HG02852 (cell line): ENCODE measurements around the gene CWF19L2.
A peak's percentile ranks its signal among the peaks of the same experiment; 100 is the strongest.
"Not testable (repeated sequence)": the region's sequence is repeated elsewhere in the genome, so short reads cannot be mapped to it uniquely, and the experiment has no call there.

Experiments used
- ATAC-seq: cut with Tn5 transposase; IDR thresholded peaks from one replicate; pipeline ENCODE4 v1.9.1; 2021; ENCODE audit warnings: mild to moderate bottlenecking, moderate library complexity; ENCODE audit not compliant: unreplicated experiment

The CWF19L2 gene

GRCh38 chr11:107457558-107458271, at the start of gene CWF19L2:
Gene CWF19L2 (minus strand): TSS chr11:107457825. CDS start chr11:107457816, 9 bp downstream.
- ATAC-seq: peak; percentile 97

DNA sequence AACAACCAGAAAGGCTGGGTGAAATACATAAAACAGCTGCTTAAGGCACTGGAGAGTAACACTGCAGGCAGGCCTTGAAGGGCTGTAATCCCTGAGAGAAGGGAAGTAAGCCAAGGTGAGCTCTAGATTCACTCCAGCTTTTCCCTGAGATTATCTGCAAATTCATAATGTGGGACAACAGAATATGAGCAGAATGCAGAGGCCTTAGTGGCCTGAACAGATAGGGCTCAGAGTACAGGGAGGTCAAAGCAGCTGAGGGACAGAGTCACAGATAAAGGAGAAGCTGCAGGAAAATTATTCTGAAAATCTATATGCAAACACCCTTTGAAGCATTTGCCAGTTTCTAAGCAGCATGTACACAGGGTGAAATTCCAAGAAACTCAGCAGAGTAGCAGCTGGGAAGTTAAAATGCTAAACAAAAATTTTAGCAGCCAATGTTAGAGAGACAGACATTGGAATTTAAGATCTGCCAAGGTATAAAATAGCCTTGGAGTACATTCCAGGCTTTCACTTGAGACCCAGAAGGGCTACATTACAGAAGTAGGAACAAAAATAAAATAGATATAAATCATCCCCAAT, 48.1 kb upstream of the CWF19L2 start:
- ATAC-seq: no peak

GRCh38 chr11:107504981-107505380, 47.4 kb upstream of the CWF19L2 start:
- ATAC-seq: no peak

- no peak for ATAC-seq
Measured at GRCh38 chr11:107501713-107502112, 44.1 kb upstream of the CWF19L2 start.

DNA sequence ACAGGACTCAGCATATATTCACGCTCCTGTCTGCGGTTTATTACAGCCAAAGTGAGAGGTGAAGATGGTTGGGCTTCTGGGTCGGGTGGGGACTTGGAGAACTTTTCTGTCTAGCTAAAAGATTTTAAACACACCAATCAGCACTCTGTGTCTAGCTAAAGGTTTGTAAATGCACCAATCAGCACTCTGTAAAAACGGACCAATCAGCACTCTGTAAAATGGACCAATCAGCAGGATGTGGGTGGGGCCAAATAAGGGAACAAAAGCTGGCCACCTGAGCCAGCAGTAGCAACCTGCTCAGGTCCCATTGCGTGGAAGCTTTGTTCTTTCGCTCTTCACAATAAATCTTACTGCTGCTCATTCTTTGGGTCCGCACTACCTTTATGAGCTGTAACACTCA, 39.7 kb upstream of the CWF19L2 start:
- not testable (repeated sequence) for ATAC-seq

GRCh38 chr11:107496011-107496410, 38.4 kb upstream of the CWF19L2 start:
- no peak for ATAC-seq

GRCh38 chr11:107494055-107494454, 36.4 kb upstream of the CWF19L2 start:
- ATAC-seq: no peak

GRCh38 chr11:107493117-107493516, 35.5 kb upstream of the CWF19L2 start:
- no peak for ATAC-seq

- ATAC-seq: no peak
Measured at GRCh38 chr11:107490836-107491235, 33.2 kb upstream of the CWF19L2 start.

DNA sequence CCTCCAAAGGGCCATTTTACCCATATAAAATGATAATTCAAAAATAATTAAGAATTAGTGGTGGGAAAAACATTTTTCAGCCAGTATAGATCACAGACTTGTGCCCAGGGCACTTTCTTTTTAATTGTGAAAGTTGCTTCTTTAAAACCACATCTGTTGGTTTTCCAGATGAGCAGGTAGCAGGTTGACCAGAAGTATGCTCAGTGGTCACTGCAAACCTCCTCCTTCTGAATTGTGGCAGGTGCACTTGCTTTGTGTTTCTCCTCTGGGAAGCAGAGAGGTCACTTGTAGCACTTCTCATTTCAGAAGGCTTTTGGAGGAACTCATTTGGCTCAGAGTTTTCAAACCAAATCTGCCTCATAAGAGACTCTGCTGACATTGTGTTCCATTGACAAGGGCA, 24.6 kb upstream of the CWF19L2 start:
- no peak for ATAC-seq

- no peak for ATAC-seq
Measured at GRCh38 chr11:107478922-107479321, 21.3 kb upstream of the CWF19L2 start.

GRCh38 chr11:107477820-107478219, 20.2 kb upstream of the CWF19L2 start:
- ATAC-seq: no peak

DNA sequence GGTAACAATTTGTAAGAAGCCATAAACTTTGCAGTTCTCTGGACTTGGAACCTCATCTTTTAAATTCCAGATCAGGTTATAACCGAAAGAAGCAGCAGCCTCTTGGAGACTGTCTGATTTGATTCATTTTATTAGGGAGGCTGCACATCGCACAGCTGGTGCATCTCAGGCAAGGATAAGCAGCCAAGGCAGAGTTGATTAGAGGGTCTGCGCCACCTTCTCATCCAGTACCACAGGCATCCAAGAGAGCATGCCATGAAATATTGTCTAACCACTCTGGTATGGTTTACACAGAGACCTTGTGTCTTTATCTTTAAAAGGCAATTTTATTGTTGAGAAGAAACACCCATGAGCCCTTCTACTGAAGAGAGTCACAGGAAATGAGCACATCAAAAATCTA, 16.2 kb upstream of the CWF19L2 start:
- no peak for ATAC-seq

DNA sequence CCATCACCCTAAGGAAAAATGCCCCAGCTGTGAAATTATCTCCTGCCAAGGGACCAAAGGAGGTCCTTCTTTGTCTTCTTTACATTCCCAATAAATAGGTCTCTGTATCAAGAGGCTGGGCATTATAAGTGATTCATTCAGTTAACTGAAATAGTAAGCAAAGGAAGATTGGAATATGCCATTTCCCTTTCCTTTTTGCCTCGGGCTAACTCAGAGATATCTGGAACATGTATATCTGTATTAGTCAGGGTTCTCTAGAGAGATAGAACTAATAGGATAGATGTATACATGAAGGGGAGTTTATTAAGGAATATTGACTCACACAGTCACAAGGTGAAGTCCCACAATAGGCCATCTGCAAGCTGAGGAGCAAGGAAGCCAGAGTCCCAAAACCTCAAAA, 15.3 kb upstream of the CWF19L2 start:
- ATAC-seq: no peak

DNA sequence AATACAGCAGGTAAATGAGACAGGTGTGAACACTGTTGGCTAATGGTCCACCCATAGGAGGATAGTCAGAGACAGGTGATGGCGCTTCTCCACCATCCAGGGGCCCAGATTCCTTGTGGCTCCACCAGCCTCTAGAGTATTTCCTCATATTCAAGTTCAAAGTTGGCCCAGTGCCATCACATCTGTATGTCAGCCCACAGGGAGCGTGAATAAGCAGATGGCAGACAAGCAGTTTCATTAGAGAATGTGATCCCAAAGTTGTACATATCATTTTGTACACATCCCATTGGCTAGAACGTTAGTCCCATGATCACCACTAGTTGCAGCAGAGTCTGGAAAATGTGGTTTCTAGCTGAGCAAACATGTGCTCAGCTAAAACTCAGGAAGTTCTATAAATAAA, 11.0 kb upstream of the CWF19L2 start:
- no peak for ATAC-seq

- ATAC-seq: no peak
Measured at GRCh38 chr11:107467696-107468095, 10.1 kb upstream of the CWF19L2 start.

DNA sequence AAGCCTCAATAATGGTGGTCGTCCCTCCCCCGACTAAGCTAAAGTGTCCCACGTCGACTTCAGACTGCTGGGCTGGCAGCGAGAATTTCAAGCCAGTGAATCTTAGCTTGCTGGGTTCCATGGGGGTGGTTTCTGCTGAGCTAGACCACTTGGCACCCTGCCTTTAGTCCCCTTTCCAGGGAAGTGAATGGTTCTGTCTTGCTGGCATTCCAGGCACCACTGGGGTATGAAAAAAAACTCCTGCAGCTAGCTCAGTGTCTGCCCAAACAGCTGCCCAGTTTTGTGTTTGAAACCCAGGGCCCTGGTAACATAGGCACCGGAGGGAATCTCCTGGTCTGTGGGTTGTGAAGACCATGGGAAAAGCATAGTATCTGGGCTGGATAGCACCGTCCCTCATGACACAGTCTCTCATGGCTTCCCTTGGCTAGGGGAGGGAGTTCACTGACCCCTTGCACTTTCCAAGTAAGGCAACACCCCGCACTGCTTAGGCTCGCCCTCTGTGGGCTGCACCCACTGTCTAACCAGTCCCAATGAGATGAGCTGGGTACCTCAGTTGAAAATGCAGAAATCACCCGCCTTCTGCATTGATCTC, 8.7 kb upstream of the CWF19L2 start:
- ATAC-seq: not testable (repeated sequence)

- ATAC-seq: peak; percentile 46
Measured at GRCh38 chr11:107457205-107457557, 444 bp downstream of the CWF19L2 start.

DNA sequence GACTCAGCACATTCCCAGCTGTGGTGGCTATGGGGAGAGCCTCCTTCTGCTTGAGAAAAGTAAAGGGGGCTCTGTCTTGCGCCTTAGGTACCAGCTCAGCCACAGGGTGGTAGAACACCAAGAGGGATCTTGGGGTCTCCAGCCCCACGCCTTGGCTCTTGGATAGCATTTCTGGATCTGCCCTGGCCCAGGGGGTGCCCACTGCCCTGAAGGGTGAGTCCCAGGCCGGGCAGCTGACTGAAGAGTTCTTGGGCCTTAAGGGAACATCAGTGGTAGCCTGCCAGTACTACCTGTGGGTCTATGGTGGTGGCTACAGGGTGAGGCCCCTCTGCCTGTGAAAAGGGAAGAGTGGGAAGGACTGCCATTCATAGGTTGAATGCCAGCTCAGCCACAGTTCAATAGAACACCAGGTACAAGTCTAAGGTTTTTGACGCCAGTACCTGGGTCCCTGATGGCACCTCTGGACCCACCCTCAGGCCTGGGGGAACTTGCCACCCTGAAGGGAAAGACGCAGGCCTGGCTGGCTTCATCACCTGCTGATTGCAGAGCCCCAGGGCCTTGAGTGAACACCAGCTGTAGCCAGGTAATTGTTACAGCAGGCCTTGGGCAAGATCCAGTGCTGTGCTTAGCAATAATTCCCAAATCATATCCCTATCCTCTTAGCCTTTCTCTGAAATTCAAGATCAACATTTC, 3.9 kb downstream of the CWF19L2 start:
- no peak for ATAC-seq

DNA sequence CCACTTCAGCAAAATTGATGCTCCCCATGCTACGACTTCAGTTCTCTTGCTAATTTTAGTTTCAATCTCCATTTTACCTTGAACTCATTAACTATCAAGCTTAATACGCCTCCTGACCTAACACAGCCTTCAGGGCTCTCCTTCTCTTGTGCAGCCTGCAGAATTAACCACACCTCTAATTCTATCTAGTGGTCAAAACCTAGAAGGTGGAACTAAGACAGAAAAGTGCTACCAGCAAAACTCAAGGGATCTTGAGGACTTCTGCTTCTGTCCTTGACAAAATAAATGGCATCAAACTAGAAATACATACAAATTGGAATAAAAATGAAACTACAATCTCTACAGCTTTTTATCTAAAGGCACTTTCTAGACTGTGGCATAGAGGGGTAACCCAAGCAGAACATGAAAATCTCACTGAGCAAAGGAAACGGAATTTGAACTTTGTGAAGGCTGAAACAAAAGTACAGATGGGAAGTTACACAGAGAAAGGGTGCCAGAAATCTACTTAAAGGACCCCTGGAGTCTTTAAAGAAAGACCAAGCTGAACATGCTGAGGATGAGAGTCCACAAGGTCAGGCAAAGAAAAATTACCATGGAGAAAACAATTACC, 10.7 kb downstream of the CWF19L2 start:
- no peak for ATAC-seq

- ATAC-seq: no peak
Measured at GRCh38 chr11:107442715-107443215, 14.9 kb downstream of the CWF19L2 start.
